ENCODE data around the gene NOS1AP.

DNA sequence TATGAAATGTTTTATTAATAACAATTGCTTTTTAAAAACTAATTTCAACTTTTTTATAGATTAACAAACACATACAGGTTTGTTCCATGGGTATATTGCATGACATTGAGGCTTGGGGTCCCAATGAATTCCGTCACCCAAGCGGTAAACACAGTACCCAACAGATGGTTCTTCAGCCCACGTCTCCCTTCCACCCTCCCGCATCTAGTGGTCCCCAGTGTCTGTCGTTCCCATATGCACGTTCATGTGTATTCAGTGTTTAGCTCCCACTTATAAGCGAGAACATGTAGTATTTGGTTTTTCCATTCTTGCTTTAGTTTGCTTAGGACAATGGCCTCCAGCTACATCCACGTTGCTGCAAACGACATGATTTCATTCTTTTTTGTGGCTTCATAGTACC lies 48.6 kb downstream of the NOS1AP start:
- TF ChIP-seq, protein P1, sequence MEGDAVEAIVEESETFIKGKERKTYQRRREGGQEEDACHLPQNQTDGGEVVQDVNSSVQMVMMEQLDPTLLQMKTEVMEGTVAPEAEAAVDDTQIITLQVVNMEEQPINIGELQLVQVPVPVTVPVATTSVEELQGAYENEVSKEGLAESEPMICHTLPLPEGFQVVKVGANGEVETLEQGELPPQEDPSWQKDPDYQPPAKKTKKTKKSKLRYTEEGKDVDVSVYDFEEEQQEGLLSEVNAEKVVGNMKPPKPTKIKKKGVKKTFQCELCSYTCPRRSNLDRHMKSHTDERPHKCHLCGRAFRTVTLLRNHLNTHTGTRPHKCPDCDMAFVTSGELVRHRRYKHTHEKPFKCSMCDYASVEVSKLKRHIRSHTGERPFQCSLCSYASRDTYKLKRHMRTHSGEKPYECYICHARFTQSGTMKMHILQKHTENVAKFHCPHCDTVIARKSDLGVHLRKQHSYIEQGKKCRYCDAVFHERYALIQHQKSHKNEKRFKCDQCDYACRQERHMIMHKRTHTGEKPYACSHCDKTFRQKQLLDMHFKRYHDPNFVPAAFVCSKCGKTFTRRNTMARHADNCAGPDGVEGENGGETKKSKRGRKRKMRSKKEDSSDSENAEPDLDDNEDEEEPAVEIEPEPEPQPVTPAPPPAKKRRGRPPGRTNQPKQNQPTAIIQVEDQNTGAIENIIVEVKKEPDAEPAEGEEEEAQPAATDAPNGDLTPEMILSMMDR (IDR thresholded peaks at IDR 0.05): no peak
- TF ChIP-seq EP300 (IDR thresholded peaks at IDR 0.05; ENCODE audit: low read depth) (no peak), POLR2AphosphoS5 (IDR thresholded peaks at IDR 0.05) (no peak)

Measured in transverse colon (tissue), 4 donors.